ENCODE measurements around the gene PHAF1.

- no peak for TF ChIP-seq CTCF (IDR thresholded peaks at IDR 0.05)
- no peak for TF ChIP-seq POLR2A (IDR thresholded peaks at IDR 0.05)
Measured at GRCh38 chr16:67193536-67193935, 83.8 kb downstream of the PHAF1 start.

Data from esophagus squamous epithelium (tissue), 4 donors.